ENCODE data around the gene CMTM3.

GRCh38 chr16:66651965-66652364 lies 47.5 kb downstream of the CMTM3 start:
- no peak for TF ChIP-seq CTCF (IDR thresholded peaks at IDR 0.05)
- no peak for TF ChIP-seq POLR2A (IDR thresholded peaks at IDR 0.05)

All from testis (tissue), 2 donors.